H1 (cell line): ENCODE results near the gene KIAA1755.

Experiments
- EP300 ChIP-seq, 2 experiments: IDR thresholded peaks; 1 replicate in 1 of 2; 2 replicates in 1 of 2; pipeline ENCODE4 v1.6.1; 2011 to 2012; ENCODE audit warnings: low read depth in 2 of 2, low read length in 2 of 2, mild to moderate bottlenecking in 2 of 2, borderline replicate concordance in 1 of 2, inconsistent platforms in 1 of 2, moderate library complexity in 1 of 2
- EZH2 ChIP-seq: fragments of 200-600 bp; sonication (generic); IDR thresholded peaks from 2 replicates; pipeline ENCODE4 v1.7.1; 2012; ENCODE audit warnings: low read depth, mild to moderate bottlenecking, moderate library complexity, low read length, inconsistent platforms; ENCODE audit not compliant: severe bottlenecking
- JUN ChIP-seq: IDR thresholded peaks from 2 replicates; pipeline ENCODE4 v1.6.1; 2011; ENCODE audit warnings: low read depth, mild to moderate bottlenecking, improper control_type of control experiment, low read length
- NRF1 ChIP-seq: IDR thresholded peaks from 2 replicates; pipeline ENCODE4 v1.6.1; 2011; ENCODE audit warnings: mild to moderate bottlenecking, low read depth, low read length, improper control_type of control experiment
- POLR2A ChIP-seq, 2 experiments: IDR thresholded peaks; 1 replicate in 1 of 2; 2 replicates in 1 of 2; pipeline ENCODE4 v1.6.1; 2011; ENCODE audit warnings: low read depth in 2 of 2, low read length in 2 of 2, mild to moderate bottlenecking in 2 of 2; ENCODE audit errors: control extremely low read depth in 1 of 2
- POLR2AphosphoS5 ChIP-seq: IDR thresholded peaks from 2 replicates; pipeline ENCODE4 v1.6.1; 2011; ENCODE audit warnings: low read depth, low read length
- SUZ12 ChIP-seq: fragments of 200-600 bp; sonication (generic); IDR thresholded peaks from 2 replicates; pipeline ENCODE4 v1.6.1; 2012; ENCODE audit warnings: mild to moderate bottlenecking, inconsistent platforms, low read length, moderate library complexity, mixed read lengths
- TAF1 ChIP-seq: IDR thresholded peaks from 2 replicates; pipeline ENCODE4 v1.6.1; 2011; ENCODE audit warnings: mild to moderate bottlenecking, low read depth, low read length
- TEAD4 ChIP-seq: IDR thresholded peaks from 2 replicates; pipeline ENCODE4 v1.6.1; 2012; ENCODE audit warnings: low read depth, low read length, inconsistent platforms, mixed read lengths
- TF ChIP-seq, protein P1 (sequence below), 3 experiments: IDR thresholded peaks; 1 replicate in 2 of 3; 2 replicates in 1 of 3; pipeline versions ENCODE4 v1.5.1 to v1.6.1; 2011; ENCODE audit warnings: low read length in 3 of 3, mild to moderate bottlenecking in 3 of 3, inconsistent platforms in 2 of 3, low read depth in 1 of 3, moderate library complexity in 1 of 3; ENCODE audit not compliant: insufficient read depth in 1 of 3; ENCODE audit errors: control extremely low read depth in 1 of 3

DNA sequence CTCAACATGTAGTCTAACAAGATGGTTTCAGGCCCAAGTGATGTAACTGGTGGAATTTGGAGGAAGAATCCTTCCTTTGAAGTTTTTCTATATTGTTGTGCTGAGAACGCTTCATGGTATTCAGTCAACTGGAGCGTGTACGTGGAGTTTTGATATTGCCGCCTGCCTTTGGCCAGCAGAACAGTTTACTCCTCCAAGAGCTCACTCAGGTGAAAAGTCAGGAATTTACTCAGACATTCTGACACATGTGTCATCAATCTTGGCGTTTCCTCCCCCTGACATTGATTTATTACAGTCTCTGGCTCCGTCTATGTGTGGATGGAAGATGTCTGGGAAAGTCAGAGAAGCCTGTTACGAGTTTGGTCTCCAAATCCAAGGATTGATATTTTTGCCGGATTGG, 76.4 kb downstream of the KIAA1755 start:
- TF ChIP-seq, protein P1, sequence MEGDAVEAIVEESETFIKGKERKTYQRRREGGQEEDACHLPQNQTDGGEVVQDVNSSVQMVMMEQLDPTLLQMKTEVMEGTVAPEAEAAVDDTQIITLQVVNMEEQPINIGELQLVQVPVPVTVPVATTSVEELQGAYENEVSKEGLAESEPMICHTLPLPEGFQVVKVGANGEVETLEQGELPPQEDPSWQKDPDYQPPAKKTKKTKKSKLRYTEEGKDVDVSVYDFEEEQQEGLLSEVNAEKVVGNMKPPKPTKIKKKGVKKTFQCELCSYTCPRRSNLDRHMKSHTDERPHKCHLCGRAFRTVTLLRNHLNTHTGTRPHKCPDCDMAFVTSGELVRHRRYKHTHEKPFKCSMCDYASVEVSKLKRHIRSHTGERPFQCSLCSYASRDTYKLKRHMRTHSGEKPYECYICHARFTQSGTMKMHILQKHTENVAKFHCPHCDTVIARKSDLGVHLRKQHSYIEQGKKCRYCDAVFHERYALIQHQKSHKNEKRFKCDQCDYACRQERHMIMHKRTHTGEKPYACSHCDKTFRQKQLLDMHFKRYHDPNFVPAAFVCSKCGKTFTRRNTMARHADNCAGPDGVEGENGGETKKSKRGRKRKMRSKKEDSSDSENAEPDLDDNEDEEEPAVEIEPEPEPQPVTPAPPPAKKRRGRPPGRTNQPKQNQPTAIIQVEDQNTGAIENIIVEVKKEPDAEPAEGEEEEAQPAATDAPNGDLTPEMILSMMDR (IDR thresholded peaks at IDR 0.05; ENCODE audit: control extremely low read depth in 1 of 3, insufficient read depth in 1 of 3, low read depth in 1 of 3, low read length in 3 of 3) = no peak
- TF ChIP-seq EP300 (IDR thresholded peaks at IDR 0.05; ENCODE audit: borderline replicate concordance in 1 of 2, low read depth in 2 of 2, low read length in 2 of 2) (no peak), POLR2A (IDR thresholded peaks at IDR 0.05; ENCODE audit: control extremely low read depth in 1 of 2, low read depth in 2 of 2, low read length in 2 of 2) (no peak), POLR2AphosphoS5 (no peak), NRF1 (no peak), TEAD4 (no peak), EZH2 (no peak), SUZ12 (no peak), TAF1 (no peak), JUN (no peak)
